GM13977 (cell line): ENCODE data around the gene SNCB.

ENCODE experiments used
- DNase-seq: peaks from one replicate; pipeline ENCODE4 v3.0.0; 2012; ENCODE audit warnings: low spot score
- CTCF ChIP-seq: IDR thresholded peaks from 2 replicates; pipeline ENCODE4 v1.5.1; 2012; ENCODE audit warnings: mild to moderate bottlenecking, control low read depth; ENCODE audit not compliant: insufficient read depth; ENCODE audit errors: extremely low read depth, missing control alignments
- in situ Hi-C: fragments of 300-500 bp; cut with MboI; formaldehyde crosslinking; loops from one replicate; pipeline ENCODE4 v1.12.0; 2022; ENCODE audit warnings: low sequenced_read_pairs, low pct_unique_long_range_greater_than_20kb, mixed read lengths, inconsistent platforms; ENCODE audit not compliant: unreplicated experiment

SNCB gene

GRCh38 chr5:176675676-176676360, 45.5 kb upstream of the SNCB start:
- in situ Hi-C loops = no loop called here
- no peak for DNase-seq
- TF ChIP-seq CTCF = no peak

- in situ Hi-C loops = loop anchor here (25.0 kb wide), 1 partner anchor 438 kb away; no protein-coding TSS in a partner anchor
- TF ChIP-seq CTCF = no peak
Observed at GRCh38 chr5:176674799-176675198, 44.5 kb upstream of the SNCB start.

GRCh38 chr5:176673651-176674583, 43.6 kb upstream of the SNCB start:
- no peak for DNase-seq
- no peak for TF ChIP-seq CTCF
- in situ Hi-C loops = loop anchor here (25.0 kb wide), 1 partner anchor 438 kb away; no protein-coding TSS in a partner anchor

More at GRCh38 chr5:176674799-176675198, 44.5 kb upstream of the SNCB start:
- DNase-seq = no peak

GRCh38 chr5:176671890-176672747, 41.8 kb upstream of the SNCB start:
- in situ Hi-C loops = loop anchor here (25.0 kb wide), 1 partner anchor 440 kb away; no protein-coding TSS in a partner anchor
- no peak for TF ChIP-seq CTCF
- no peak for DNase-seq

- in situ Hi-C loops = loop anchor here (25.0 kb wide), 1 partner anchor 441 kb away; no protein-coding TSS in a partner anchor
- no peak for DNase-seq
- TF ChIP-seq CTCF = no peak
Observed at GRCh38 chr5:176671399-176671798, 41.1 kb upstream of the SNCB start.

- in situ Hi-C loops = loop anchor here (25.0 kb wide), 1 partner anchor 442 kb away; no protein-coding TSS in a partner anchor
- no peak for DNase-seq
- no peak for TF ChIP-seq CTCF
Observed at GRCh38 chr5:176670449-176670848, 40.1 kb upstream of the SNCB start.
